ENCODE results near the gene MDGA2. TPM values are rescaled to one million over a fixed set of nuclear protein-coding genes. Genes with fewer than 3 reads are reported as not detected.

MDGA2 gene
- total and polyA plus RNA-seq, 2 of the 4 experiments (the other 2 are of a cell fraction), result 0.02 TPM; not detected in 1

GRCh38 chr14:47167402-47167801 is 508.0 kb downstream of the MDGA2 start:
- WGBS, 2 experiments (ENCODE audit: extremely low coverage in 2 of 2, insufficient read length in 1 of 2), result no CpG with 5 or more reads among the region's 1 CpG
- no peaks in the 10 kb centered on the region for H3K9me1 ChIP-seq (ENCODE audit: insufficient read depth, low read length)
- H2AK5ac ChIP-seq (ENCODE audit: low read depth, low read length), result no peak overlapping the region
- no peak overlapping the region for H3K9ac ChIP-seq (ENCODE audit: low read depth, low read length)
- H2BK5ac ChIP-seq (ENCODE audit: low read depth, low read length, poor library complexity, severe bottlenecking), result no peak overlapping the region
- H3K9me3 ChIP-seq (ENCODE audit: control insufficient read depth, insufficient read depth, low read length), result peaks cover 7% of the 10 kb centered on the region
- CTCF ChIA-PET, result no interaction called here
- H4K91ac ChIP-seq (ENCODE audit: insufficient read depth, low read depth, low read length), result no peak overlapping the region
- H4K8ac ChIP-seq (ENCODE audit: low read depth in 2 of 2, low read length in 2 of 2), result no peak overlapping the region
- in situ Hi-C loops (cut with MboI; ENCODE audit: low sequenced_read_pairs) (no loop called here), dilution Hi-C loops (cut with HindIII; ENCODE audit: low sequenced_read_pairs, unreplicated experiment) (no loop called here), intact Hi-C loops (cut with micrococcal nuclease) (no loop called here)
- H4K20me1 ChIP-seq (ENCODE audit: insufficient read depth, low read length), result no peaks in the 10 kb centered on the region
- H3K27ac ChIP-seq (ENCODE audit: insufficient read depth, low read length), result no peak overlapping the region
- H3K27me3 ChIP-seq (ENCODE audit: control insufficient read depth, insufficient read depth, low read length), result no peaks in the 10 kb centered on the region
- no peak overlapping the region for H3K4me2 ChIP-seq (ENCODE audit: low read depth, low read length)
- H3K14ac ChIP-seq (replicated peaks; ENCODE audit: low read depth, low read length), result no peak overlapping the region
- H3K79me1 ChIP-seq (ENCODE audit: low read depth in 1 of 2, low read length in 2 of 2), result no peaks in the 10 kb centered on the region
- H4K5ac ChIP-seq (ENCODE audit: low read depth, low read length), result no peak overlapping the region
- no peak overlapping the region for H3K4me3 ChIP-seq (ENCODE audit: insufficient read depth, low read depth, low read length)
- H3K4ac ChIP-seq (ENCODE audit: low read depth, low read length), result no peak overlapping the region
- H2BK20ac ChIP-seq (ENCODE audit: low read depth, low read length), result no peak overlapping the region
- H3K23ac ChIP-seq (ENCODE audit: low read depth, low read length), result no peak overlapping the region
- H2AK9ac ChIP-seq (replicated peaks; ENCODE audit: low read depth, low read length, poor library complexity), result no peak overlapping the region
- H2AFZ ChIP-seq (replicated peaks; ENCODE audit: low read length, poor library complexity), result no peak overlapping the region
- H3K56ac ChIP-seq (ENCODE audit: extremely low read depth, insufficient read depth, low read length), result no peak overlapping the region
- DNase-seq (no peak), ATAC-seq (ENCODE audit: low read depth) (no peak)
- BruUV-seq (replicated peaks), result no TSS peak
- H3K4me1 ChIP-seq (ENCODE audit: control insufficient read depth, insufficient read depth, low read length), result no peaks in the 10 kb centered on the region
- no peaks in the 10 kb centered on the region for H3K36me3 ChIP-seq (ENCODE audit: control insufficient read depth, insufficient read depth, low read length)
- no peak overlapping the region for H3K18ac ChIP-seq (ENCODE audit: low read depth, low read length)
- TF ChIP-seq SMC3 (IDR thresholded peaks at IDR 0.05; ENCODE audit: low read depth, low read length) (no peak), POLR2A (IDR thresholded peaks at IDR 0.05; ENCODE audit: low read depth, low read length) (no peak), RFX5 (IDR thresholded peaks at IDR 0.05; ENCODE audit: low read depth, low read length) (no peak), CEBPB (IDR thresholded peaks at IDR 0.05; ENCODE audit: low read depth, low read length) (no peak), ELK1 (IDR thresholded peaks at IDR 0.05; ENCODE audit: borderline replicate concordance, low read depth, low read length) (no peak), BHLHE40 (IDR thresholded peaks at IDR 0.05; ENCODE audit: low read depth, low read length) (no peak), USF2 (IDR thresholded peaks at IDR 0.05; ENCODE audit: low read depth, low read length) (no peak), MAFK (IDR thresholded peaks at IDR 0.05; ENCODE audit: low read depth, low read length) (no peak), FOS (IDR thresholded peaks at IDR 0.05; ENCODE audit: low read depth, low read length) (no peak), MXI1 (IDR thresholded peaks at IDR 0.05; ENCODE audit: borderline replicate concordance, low read depth, low read length) (no peak), CTCF (conservative IDR thresholded peaks at IDR 0.05; ENCODE audit: low read depth, low read length) (no peak), RAD21 (IDR thresholded peaks at IDR 0.05; ENCODE audit: low read length) (no peak)
- no peak overlapping the region for H2BK120ac ChIP-seq (ENCODE audit: low read depth, low read length)
- H2BK15ac ChIP-seq (ENCODE audit: low read depth, low read length), result no peak overlapping the region
- POLR2A ChIA-PET (ENCODE audit: unreplicated experiment), result no interaction called here

All from IMR-90 (cell line).